Endodermal cell (in vitro differentiated cells): Measurements from ENCODE around the gene ADGRL3. TPM values are rescaled to one million over a fixed set of nuclear protein-coding genes. Genes with fewer than 3 reads are reported as not detected.

Experiments
- DNase-seq: peaks from one replicate; pipeline ENCODE4 v3.0.0-alpha.2; 2017
- H3K27ac ChIP-seq: 2 replicates; pipeline ENCODE4 v1.5.1; 2013; ENCODE audit warnings: mild to moderate bottlenecking, low read depth, low read length, moderate library complexity
- H3K27me3 ChIP-seq: 2 replicates; pipeline ENCODE4 v1.6.1; 2013; ENCODE audit warnings: mild to moderate bottlenecking, low read length, moderate library complexity; ENCODE audit not compliant: insufficient read depth, control insufficient read depth, poor library complexity, severe bottlenecking
- H3K36me3 ChIP-seq: 2 replicates; pipeline ENCODE4 v1.7.0; 2013; ENCODE audit warnings: mild to moderate bottlenecking, low read length, moderate library complexity; ENCODE audit not compliant: control insufficient read depth, insufficient read depth
- H3K4me1 ChIP-seq: one replicate; pipeline ENCODE4 v1.7.0; 2013; ENCODE audit warnings: low read length; ENCODE audit not compliant: control insufficient read depth, insufficient read depth
- H3K4me3 ChIP-seq: 2 replicates; pipeline ENCODE4 v1.5.1; 2013; ENCODE audit warnings: mild to moderate bottlenecking, low read length, moderate library complexity
- H3K9ac ChIP-seq: 2 replicates; pipeline ENCODE4 v1.6.1; 2013; ENCODE audit warnings: mild to moderate bottlenecking, low read length, moderate library complexity; ENCODE audit not compliant: poor library complexity, severe bottlenecking; ENCODE audit errors: extremely low read depth
- H3K9me3 ChIP-seq: 2 replicates; pipeline ENCODE4 v1.6.1; 2013; ENCODE audit warnings: mild to moderate bottlenecking, low read length, moderate library complexity; ENCODE audit not compliant: control insufficient read depth
- H3K27ac Mint-ChIP-seq: 2 replicates; pipeline ENCODE4 v1.8.0; 2020; ENCODE audit warnings: mixed read lengths
- H3K27me3 Mint-ChIP-seq: 2 replicates; pipeline ENCODE4 v1.8.0; 2021; ENCODE audit warnings: mild to moderate bottlenecking, mixed read lengths; ENCODE audit not compliant: insufficient read depth
- H3K36me3 Mint-ChIP-seq: 2 replicates; pipeline ENCODE4 v1.8.0; 2020; ENCODE audit warnings: low read depth, mixed read lengths
- H3K4me1 Mint-ChIP-seq: 2 replicates; pipeline ENCODE4 v1.8.0; 2020; ENCODE audit warnings: mixed read lengths
- H3K4me3 Mint-ChIP-seq: 2 replicates; pipeline ENCODE4 v1.8.0; 2020; ENCODE audit warnings: mild to moderate bottlenecking, moderate library complexity, mixed read lengths
- H3K9me3 Mint-ChIP-seq: 2 replicates; pipeline ENCODE4 v1.8.0; 2020; ENCODE audit warnings: mild to moderate bottlenecking, mixed read lengths
- WGBS, 2 experiments: methylation state at CpG; one replicate each; pipeline versions ENCODE4 v1.1.5 to v1.1.7; 2013; ENCODE audit warnings: missing lambda C conversion rate in 2 of 2, mixed read lengths in 1 of 2; ENCODE audit not compliant: insufficient coverage in 1 of 2, insufficient read length in 1 of 2; 5-methylcytosine and 5-hydroxymethylcytosine counted together
- total RNA-seq, 2 donors: library from RNA; stranded (reverse); fragmentation: NEBNext Ultra II Directional in 1 of 2; extraction: Animal tissue kit (Norgen Biotek cat#: 25700) in 1 of 2; gene quantifications; 2 replicates in 1 of 2; 3 replicates in 1 of 2; pipeline ENCODE4 v1.2.1, GENCODE V29; 2021
- TF ChIP-seq, protein P1 (sequence below): fragments of 200-600 bp; sonication (generic); conservative IDR thresholded peaks from 2 replicates; pipeline ENCODE4 v1.5.0; 2021; ENCODE audit warnings: antibody characterized with exemption, mild to moderate bottlenecking

ADGRL3 gene
- total RNA-seq, 2 donors from 2014 or later, result 9.9 to 10.3 TPM

DNA sequence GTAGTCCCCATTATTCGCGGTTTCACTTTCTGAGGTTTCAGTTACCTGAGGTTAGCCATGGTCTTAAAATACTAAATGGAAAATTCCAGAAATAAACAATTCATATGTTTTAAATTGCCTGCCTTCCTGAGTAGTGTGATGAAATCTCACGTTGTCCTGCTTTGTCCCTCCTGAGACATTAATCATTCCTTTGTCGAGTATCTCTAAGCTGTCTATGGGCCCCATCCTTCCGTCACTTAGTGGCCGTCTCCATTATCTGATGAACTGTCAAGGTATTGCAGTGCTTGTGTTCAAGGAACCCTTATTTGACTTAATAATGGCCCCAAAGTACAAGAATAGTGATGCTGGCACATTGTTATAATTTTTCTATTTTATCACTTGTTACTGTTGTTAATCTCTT lies 94.8 kb downstream of the ADGRL3 start:
- H3K36me3 ChIP-seq, result no peaks in the 10 kb centered on the region
- no peaks in the 10 kb centered on the region for H3K9me3 Mint-ChIP-seq
- H3K9ac ChIP-seq, result no peak overlapping the region
- H3K27ac Mint-ChIP-seq, result no peak overlapping the region
- DNase-seq, result no peak
- H3K36me3 Mint-ChIP-seq, result no peaks in the 10 kb centered on the region
- WGBS, 2 experiments, result 85 to 91% methylated on average over 4 of the region's 6 CpGs
- no peak overlapping the region for H3K4me3 ChIP-seq
- H3K4me1 ChIP-seq, result no peaks in the 10 kb centered on the region
- H3K4me3 Mint-ChIP-seq, result no peak overlapping the region
- peaks cover 12% of the 10 kb centered on the region for H3K4me1 Mint-ChIP-seq
- H3K27ac ChIP-seq, result no peak overlapping the region
- no peaks in the 10 kb centered on the region for H3K27me3 Mint-ChIP-seq
- H3K9me3 ChIP-seq, result no peaks in the 10 kb centered on the region
- no peaks in the 10 kb centered on the region for H3K27me3 ChIP-seq
- TF ChIP-seq, protein P1, sequence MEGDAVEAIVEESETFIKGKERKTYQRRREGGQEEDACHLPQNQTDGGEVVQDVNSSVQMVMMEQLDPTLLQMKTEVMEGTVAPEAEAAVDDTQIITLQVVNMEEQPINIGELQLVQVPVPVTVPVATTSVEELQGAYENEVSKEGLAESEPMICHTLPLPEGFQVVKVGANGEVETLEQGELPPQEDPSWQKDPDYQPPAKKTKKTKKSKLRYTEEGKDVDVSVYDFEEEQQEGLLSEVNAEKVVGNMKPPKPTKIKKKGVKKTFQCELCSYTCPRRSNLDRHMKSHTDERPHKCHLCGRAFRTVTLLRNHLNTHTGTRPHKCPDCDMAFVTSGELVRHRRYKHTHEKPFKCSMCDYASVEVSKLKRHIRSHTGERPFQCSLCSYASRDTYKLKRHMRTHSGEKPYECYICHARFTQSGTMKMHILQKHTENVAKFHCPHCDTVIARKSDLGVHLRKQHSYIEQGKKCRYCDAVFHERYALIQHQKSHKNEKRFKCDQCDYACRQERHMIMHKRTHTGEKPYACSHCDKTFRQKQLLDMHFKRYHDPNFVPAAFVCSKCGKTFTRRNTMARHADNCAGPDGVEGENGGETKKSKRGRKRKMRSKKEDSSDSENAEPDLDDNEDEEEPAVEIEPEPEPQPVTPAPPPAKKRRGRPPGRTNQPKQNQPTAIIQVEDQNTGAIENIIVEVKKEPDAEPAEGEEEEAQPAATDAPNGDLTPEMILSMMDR, result no peak

DNA sequence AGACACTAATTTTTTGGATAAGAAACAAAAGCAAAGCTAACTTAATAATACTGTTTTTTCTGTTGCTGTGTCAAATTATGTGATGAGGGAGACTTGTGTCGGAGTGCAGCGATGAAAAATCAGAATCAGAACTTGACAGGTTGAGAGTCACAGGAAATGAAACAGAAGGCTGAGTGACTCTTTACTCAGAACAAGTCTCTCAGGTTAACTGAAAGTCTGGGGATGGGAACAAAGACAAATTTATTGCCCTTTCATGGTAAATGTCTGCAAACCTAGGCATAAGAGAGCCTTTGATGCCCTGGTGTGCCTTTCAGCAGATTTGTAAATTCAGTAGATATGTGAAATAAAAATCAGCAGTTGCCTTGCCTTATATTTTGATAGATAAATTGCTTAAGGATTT lies 96.0 kb downstream of the ADGRL3 start:
- peak overlapping the region; percentile 46 for H3K27ac Mint-ChIP-seq
- no peaks in the 10 kb centered on the region for H3K4me1 ChIP-seq

DNA sequence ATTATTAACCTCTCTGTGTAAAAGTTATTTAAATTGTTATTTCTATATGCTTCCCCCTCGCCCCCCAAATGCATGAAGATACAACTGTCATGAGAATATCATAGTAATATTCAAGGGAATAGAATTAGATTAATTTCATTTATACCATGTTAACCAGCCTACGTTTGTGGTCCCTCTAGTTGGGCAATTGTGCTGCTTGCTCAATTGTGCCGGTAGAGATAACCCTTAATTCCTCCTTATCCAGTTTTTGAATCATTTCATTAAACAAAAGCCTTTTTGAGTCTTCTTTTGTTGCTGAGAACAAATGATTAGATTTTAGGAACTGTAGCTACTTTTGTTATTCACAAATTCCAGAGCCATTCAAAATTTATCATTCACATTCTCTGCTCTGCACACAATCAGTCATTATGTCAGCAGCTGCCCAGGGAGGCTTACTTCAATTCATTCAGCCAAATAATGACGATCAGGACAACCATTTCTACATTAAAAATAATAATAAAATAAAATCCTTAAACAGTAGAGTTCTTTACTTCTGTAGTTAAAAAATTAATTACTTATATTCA lies 98.1 kb downstream of the ADGRL3 start:
- Histone ChIP-seq H3K4me3 (no peak overlapping the region), H3K36me3 (no peaks in the 10 kb centered on the region), H3K9me3 (no peaks in the 10 kb centered on the region), H3K9ac (no peak overlapping the region), H3K4me1 (no peaks in the 10 kb centered on the region), H3K27me3 (no peaks in the 10 kb centered on the region), H3K27ac (no peak overlapping the region)
- no peak overlapping the region for H3K4me3 Mint-ChIP-seq
- 63% methylated on average over 3 of the region's 4 CpGs; no CpG with 5 or more reads in 1 of the 2 experiments for WGBS, 2 experiments
- no peak overlapping the region for H3K27ac Mint-ChIP-seq
- no peaks in the 10 kb centered on the region for H3K27me3 Mint-ChIP-seq
- H3K9me3 Mint-ChIP-seq, result no peaks in the 10 kb centered on the region
- DNase-seq, result no peak
- TF ChIP-seq, protein P1, result no peak
- H3K36me3 Mint-ChIP-seq, result no peaks in the 10 kb centered on the region
- peaks cover 18% of the 10 kb centered on the region for H3K4me1 Mint-ChIP-seq

More for the DNA sequence above, 96.0 kb downstream of the ADGRL3 start:
- no peak overlapping the region for H3K4me3 ChIP-seq
- no peaks in the 10 kb centered on the region for H3K36me3 ChIP-seq
- Mint-ChIP-seq H3K9me3 (no peaks in the 10 kb centered on the region), H3K27me3 (no peaks in the 10 kb centered on the region), H3K36me3 (no peaks in the 10 kb centered on the region), H3K4me1 (peaks cover 13% of the 10 kb centered on the region), H3K4me3 (no peak overlapping the region)
- TF ChIP-seq, protein P1, result no peak
- no peak for DNase-seq
- no peak overlapping the region for H3K9ac ChIP-seq
- H3K27ac ChIP-seq, result no peak overlapping the region
- H3K27me3 ChIP-seq, result no peaks in the 10 kb centered on the region
- H3K9me3 ChIP-seq, result no peaks in the 10 kb centered on the region
- WGBS, 2 experiments, result 43% methylated on average over 2 of the region's 2 CpGs; no CpG with 5 or more reads in 1 of the 2 experiments
